NCI-H2196 treated with DMSO at 0.1 percent for 48 hours (cell line): ENCODE results near the gene DISC1.
"Not testable (repeated sequence)": the region's sequence is repeated elsewhere in the genome, so short reads cannot be mapped to it uniquely, and the experiment has no call there.

Experiments used
- DNase-seq: peaks from one replicate; lab custom pipeline; 2025; ENCODE audit not compliant: unreplicated experiment; lab: John Stamatoyannopoulos, UW

Gene DISC1

GRCh38 chr1:231605149-231606100, 21.2 kb upstream of the DISC1 start:
- no peak for DNase-seq

GRCh38 chr1:231606712-231607111, 19.9 kb upstream of the DISC1 start:
- no peak for DNase-seq

DNA sequence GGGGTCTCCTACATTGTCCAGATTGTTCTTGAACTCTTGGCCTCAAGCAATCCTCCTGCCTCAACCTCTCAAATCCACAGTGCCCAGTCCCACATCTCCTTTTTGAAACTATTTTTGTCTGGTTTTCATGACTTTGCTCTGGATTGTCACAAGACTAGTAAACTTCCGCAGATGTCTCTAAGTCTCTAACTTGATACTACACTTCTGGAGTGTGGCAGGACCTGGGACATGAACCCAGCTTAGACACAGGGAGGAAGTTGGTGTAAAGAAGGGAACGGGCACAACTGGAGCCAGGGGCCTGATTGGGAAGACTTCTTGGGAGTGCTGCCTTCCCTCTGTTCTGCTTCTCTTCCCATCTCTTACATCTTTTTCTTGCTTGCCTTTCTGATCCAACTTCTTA, 16.2 kb upstream of the DISC1 start:
- DNase-seq, result no peak

DNA sequence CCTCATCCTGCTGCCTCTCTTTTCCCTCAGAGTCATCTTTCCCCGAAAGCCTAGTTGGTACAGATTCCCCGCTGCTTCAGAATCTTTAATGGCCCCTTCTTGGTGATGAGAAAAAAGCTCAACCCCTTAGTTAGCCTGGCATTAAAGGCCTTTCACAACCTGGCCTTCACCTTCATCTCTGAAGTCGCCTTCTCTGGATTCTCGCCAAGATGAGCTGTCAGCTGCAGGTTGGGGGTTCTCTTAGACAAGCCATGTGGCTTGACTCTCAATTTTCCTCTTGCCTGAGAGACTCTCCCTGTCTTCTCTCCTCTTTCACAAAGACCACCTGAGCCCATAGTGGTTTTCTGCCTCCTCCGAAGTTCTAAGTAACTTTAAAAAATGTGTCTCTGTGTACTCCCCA, 15.5 kb upstream of the DISC1 start:
- DNase-seq, result no peak

GRCh38 chr1:231611851-231612250, 14.7 kb upstream of the DISC1 start:
- DNase-seq, result no peak

DNA sequence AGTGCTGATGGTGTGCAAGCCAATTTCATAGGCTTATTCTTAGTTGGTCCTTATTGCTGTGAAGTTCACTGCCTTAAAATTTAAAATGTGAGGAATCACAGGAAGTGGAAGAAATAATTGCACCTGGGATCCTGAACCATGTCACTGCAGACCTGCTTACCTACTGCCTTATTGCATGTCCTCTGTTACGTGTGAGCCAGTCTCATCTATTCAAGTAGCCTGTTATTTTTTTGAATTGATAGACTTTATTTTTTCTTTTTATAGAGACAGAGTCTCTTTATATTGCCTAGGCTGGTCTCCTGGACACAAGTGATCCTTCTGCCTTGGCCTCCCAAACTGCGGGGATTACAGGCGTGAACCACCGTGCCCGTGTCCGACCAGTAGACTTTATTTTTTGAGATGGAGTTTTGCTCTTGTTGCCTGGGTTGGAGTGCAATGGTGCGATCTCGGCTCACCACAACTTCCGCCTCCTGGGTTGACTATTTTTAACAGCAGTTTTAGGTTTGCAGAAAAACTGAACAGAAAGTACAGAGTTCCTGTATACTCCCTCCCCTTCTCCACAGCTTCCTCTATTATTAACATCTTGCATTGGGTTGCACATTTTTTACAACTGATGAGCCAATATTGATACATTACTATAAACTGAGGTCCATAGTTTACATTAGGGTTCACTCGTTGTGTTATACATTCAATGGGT, 14.0 kb upstream of the DISC1 start:
- no peak for DNase-seq

GRCh38 chr1:231613419-231614349, 12.9 kb upstream of the DISC1 start:
- DNase-seq, result no peak

DNA sequence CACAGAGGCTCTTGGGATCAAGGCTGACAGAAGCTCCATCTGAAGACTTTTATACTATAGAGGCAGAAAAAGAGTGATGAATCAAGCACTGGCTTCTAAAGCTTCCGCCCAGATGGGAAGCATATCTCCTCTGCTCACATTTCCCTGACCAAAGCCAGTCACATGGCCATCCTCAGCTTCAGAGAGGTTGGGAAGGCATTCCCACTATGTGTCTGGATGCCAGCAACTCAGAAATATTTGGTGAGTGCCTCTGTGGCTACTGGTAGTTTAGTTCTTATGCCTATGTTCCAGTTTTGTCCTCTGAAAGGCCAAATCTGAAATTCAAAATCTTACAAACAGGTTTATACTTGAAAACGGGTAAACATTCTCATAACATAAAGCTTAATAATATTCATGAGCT, 9.9 kb upstream of the DISC1 start:
- no peak for DNase-seq

DNA sequence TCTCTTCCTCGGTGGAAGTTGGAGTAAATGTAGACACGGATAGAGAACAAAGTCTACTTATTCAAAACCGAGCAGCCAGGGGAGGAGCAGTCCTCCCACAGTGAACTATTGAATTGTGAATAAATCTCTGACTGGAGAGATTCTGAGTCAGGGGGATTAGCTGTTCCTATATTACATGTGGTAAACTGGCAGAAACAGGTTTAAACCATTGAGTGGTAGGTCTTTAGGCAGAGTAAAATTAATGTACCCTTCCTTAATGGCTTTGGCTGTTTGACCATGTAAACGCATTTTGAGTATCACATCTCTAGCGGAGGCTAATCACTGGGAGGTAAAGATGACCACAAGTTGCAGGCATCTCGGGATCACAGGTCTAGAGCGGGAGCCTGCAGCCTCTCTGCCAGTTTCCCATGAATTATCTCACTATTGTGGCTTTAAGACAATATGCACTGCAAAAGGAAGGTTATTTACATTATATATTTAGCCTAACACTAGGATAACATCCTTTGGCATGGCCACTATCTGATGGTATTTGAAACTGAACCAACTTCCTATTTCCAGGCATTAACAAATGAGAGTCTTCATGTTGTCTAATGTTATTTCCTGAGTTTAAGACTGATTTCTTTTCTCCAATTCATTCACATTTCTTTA, 7.9 kb upstream of the DISC1 start:
- DNase-seq, result no peak

DNA sequence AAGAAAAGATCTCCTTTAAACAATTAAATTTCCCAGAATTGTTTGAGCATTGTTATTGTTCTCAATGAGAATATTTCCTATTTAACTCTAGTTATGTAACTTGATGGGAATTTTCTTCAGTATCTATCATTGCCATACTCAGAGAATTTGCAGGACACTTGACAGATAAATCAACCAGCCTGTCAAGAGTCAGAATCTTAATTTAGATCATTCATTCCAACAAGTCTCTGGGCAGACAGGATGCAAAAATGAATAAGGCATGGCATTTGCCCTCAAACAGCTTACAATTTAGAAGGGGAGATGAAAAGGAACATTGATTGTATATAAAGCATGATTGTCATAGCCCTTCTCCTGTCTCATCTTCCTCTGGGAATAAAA, 7.3 kb upstream of the DISC1 start:
- DNase-seq, result no peak

DNA sequence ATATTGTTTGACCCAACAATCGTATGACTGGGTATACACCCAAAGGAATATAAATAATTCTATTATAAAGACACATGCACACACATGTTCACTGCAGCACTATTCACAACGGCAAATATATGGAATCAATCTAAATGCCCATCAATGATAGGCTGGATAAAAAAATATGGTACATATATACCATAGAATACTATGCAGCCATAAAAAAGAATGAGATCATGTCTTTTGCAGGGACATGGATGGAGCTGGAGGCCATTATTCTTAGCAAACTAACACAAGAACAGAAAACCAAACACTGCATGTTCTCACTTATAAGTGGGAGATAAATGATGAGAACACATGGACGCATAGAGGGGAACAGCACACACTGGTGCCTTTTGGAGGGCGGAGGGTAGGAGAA, 1.5 kb upstream of the DISC1 start:
- DNase-seq, result not testable (repeated sequence)

GRCh38 chr1:231625975-231626534, 535 bp upstream of the DISC1 start:
- DNase-seq, result no peak

DNA sequence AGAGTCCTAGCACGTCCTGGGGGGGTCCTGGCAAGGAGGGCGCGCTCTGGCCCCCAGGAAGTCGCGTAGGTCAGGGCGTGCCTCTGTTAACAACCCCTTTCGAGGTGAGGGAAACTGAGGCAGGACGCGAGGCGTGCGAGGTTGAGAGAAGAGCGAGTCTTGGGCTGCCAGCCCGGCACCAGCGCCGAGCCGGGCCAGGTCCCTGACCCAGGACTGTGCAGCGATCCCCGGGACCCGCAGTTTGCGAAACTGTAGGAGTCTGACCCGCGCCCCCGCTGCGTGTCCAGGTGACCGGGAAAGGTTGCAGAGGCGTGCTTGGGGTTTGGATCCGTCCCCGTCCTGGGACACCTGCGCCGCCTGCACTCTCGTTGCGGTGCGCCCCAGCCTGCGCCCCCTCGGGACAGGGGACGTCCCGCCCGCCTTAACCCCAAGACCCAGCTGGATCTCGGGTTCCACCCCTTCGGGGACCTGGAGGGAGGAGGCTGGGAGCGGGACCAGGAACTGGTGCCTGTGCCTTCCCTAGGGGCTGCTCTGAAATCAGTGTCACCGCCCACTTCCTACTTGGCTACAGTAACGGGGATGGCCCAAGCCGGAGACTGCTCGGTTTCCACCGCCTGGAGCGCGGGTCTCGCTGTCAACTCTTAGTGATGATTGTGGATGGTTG, 493 bp downstream of the DISC1 start:
- DNase-seq, result no peak

- DNase-seq, result no peak
Measured at GRCh38 chr1:231628207-231628876, 1.8 kb downstream of the DISC1 start.

DNA sequence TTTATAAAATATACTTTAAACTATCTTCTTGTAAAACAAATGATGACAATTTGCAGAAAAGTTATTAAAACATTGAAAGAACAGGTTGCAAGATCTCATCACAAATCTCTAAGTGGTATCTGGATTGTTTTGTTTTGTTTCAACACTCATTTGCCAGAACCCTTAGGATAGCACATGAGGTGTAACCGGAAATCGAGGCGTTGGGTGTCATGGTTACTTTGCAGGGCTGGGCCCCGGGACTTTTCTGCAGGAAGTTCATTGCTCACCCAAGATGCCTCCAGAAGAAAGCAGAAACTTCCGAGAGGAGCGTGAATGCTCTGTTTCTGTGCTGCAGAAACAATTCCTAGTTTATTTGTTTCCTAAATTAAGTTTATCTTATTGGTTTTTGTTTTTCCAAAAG, 2.5 kb downstream of the DISC1 start:
- no peak for DNase-seq

DNA sequence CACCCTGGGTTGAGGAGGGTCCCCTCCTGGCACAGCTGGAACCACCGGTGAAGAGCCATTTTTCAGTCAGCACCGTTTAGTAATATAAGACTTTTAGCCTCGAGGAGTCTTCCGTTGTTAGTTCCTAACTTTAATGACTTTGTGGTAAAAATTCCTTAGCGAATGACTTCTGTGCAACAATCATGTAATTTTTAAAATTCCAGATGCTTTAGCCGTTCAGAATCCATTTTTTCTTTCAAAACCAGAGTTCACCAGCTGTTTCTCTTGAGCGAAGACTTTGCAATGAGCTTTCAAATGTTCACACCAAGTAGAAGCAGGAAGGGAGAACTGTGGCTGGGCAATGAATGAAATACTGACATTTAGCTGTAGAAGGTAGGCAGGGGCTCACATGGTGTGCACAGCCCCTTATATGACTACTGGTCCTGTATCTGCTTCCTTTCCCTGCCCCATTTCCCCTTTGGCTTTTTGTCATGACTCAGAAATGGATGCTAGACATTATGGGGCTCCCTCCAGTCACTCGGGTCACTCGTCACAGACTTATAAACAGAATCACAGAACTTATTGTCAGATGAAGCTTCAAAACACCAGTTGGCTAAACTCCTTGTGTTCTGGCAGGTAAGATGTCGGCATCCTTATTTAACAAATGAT, 4.1 kb downstream of the DISC1 start:
- DNase-seq, result no peak

DNA sequence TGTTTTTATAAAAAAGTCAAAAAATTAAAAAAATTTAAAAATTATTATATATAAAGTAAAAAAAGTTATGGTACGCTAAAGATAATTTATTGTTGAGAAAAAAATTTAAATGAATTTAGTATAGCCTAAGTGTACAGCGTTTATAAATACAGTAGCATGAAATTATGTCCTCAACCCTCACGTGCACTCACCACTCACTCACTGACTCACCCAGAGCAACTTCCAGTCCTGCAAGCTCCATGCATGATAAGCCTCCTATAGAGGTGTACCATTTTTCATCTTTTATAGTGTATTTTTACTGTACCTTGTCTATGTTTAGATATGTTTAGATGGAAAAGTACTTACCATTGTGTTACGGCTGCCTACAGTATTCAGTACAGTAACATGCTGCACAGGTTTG, 5.1 kb downstream of the DISC1 start:
- no peak for DNase-seq

DNA sequence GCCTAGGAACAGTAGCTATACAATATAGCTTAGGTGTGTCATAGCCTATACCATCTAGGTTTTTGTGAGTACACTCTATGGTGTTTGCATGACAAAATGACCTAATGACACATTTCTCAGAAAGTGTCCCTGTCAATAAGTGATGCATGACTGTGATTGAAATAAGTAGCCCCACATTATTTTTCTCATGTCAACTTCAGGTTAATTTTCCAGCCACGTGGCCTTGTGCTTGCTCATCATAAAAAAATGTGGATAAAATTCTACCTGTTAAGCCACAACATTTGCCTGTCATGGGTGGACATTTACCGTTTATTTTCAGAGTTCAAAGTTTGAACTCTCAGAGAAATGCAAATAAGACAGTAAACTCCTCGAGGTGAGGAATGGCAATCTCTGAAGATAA, 5.5 kb downstream of the DISC1 start:
- no peak for DNase-seq
